GM12878 (cell line): ENCODE data around the gene SP4. TPM values are rescaled to one million over a fixed set of nuclear protein-coding genes. Genes with fewer than 3 reads are reported as not detected.

Experiments used
- ATAC-seq: fragments of 200-7000 bp; cut with Tn5 transposase; 3 replicates; pipeline ENCODE4 v1.9.1; 2020; ENCODE audit warnings: mild to moderate bottlenecking, moderate library complexity
- BruUV-seq: library from RNA; stranded (reverse); fragments of 400-500 nt; replicated peaks from 2 replicates; lab custom pipeline; 2021; lab: Mats Ljungman, UMichigan
- CTCF ChIA-PET: fragments of 300-600 bp; sonication (Branson Sonifier 250); formaldehyde crosslinking; extraction: SDS; loops from one replicate; lab custom pipeline; 2021; ENCODE audit warnings: inconsistent platforms; lab: Yijun Ruan, JAX
- POLR2A ChIA-PET: fragments of 350-600 bp; formaldehyde crosslinking; extraction: SDS; loops from one replicate; lab custom pipeline; 2021; ENCODE audit warnings: inconsistent platforms; lab: Charles Lee
- RAD21 ChIA-PET: fragments of 300-600 bp; sonication (Branson Sonifier 250); formaldehyde crosslinking; loops from one replicate; lab custom pipeline; 2023; ENCODE audit warnings: antibody characterized with exemption; ENCODE audit not compliant: unreplicated experiment; lab: Charles Lee
- SMC1A ChIA-PET: fragments of 300-600 bp; sonication (Branson Sonifier 250); formaldehyde crosslinking; loops from one replicate; lab custom pipeline; 2023; ENCODE audit not compliant: unreplicated experiment, uncharacterized antibody; lab: Charles Lee
- DNase-seq: peaks from one replicate; pipeline ENCODE4 v3.0.0-alpha.2; 2011; ENCODE audit warnings: low read depth, low spot score
- FAIRE-seq: peaks from 3 replicates; lab custom pipeline; 2011; peaks lifted over from hg19 to GRCh38; lab: Jason Lieb, UNC
- H2AFZ ChIP-seq: 2 replicates; pipeline ENCODE4 v1.6.0; 2011; ENCODE audit warnings: low read depth, low read length, control low read depth; ENCODE audit not compliant: control insufficient read depth
- H3K27ac ChIP-seq: 2 replicates; pipeline ENCODE4 v1.5.1; 2011; ENCODE audit warnings: control low read depth; ENCODE audit not compliant: control insufficient read depth, insufficient read depth
- H3K27me3 ChIP-seq, 2 experiments: replicated peaks in 1 of 2; 2 replicates each; pipeline versions ENCODE4 v1.6.0 to v1.6.1; 2011; ENCODE audit warnings: low read length in 1 of 2; ENCODE audit not compliant: control insufficient read depth in 2 of 2, insufficient read depth in 2 of 2
- H3K36me3 ChIP-seq, 2 experiments: 2 replicates each; pipeline ENCODE4 v1.5.1; 2011; ENCODE audit warnings: low read length in 1 of 2; ENCODE audit not compliant: control insufficient read depth in 2 of 2, insufficient read depth in 2 of 2
- H3K4me1 ChIP-seq: 2 replicates; pipeline ENCODE4 v1.6.1; 2011; ENCODE audit warnings: mild to moderate bottlenecking, low read length, moderate library complexity, mixed read lengths; ENCODE audit not compliant: control insufficient read depth, insufficient read depth
- H3K4me2 ChIP-seq: 2 replicates; pipeline ENCODE4 v1.6.0; 2011; ENCODE audit warnings: control low read depth; ENCODE audit not compliant: control insufficient read depth, insufficient read depth
- H3K4me3 ChIP-seq: fragments of 200-600 bp; sonication (generic); 2 replicates; pipeline ENCODE4 v1.5.1; 2016
- H3K79me2 ChIP-seq: 2 replicates; pipeline ENCODE4 v1.6.0; 2011; ENCODE audit warnings: low read length; ENCODE audit not compliant: control insufficient read depth, insufficient read depth
- H3K9ac ChIP-seq: 2 replicates; pipeline ENCODE4 v1.8.0; 2011; ENCODE audit warnings: low read length, control low read depth, mixed read lengths; ENCODE audit not compliant: control insufficient read depth, insufficient read depth
- H3K9me3 ChIP-seq: replicated peaks from 3 replicates; pipeline ENCODE4 v1.5.1; 2011; ENCODE audit warnings: mild to moderate bottlenecking, low read length; ENCODE audit not compliant: control insufficient read depth, insufficient read depth
- H4K20me1 ChIP-seq: 2 replicates; pipeline ENCODE4 v1.6.0; 2011; ENCODE audit not compliant: control insufficient read depth, insufficient read depth
- CHD2 ChIP-seq: IDR thresholded peaks from 2 replicates; pipeline ENCODE4 v1.6.1; 2011; ENCODE audit warnings: low read depth, low read length, improper control_type of control experiment, borderline replicate concordance
- IKZF1 ChIP-seq: fragments of 450-650 bp; conservative IDR thresholded peaks from 2 replicates; pipeline ENCODE4 v1.6.1; 2017; ENCODE audit warnings: antibody characterized with exemption, mild to moderate bottlenecking
- MLLT1 ChIP-seq: fragments of 450-650 bp; IDR thresholded peaks from 2 replicates; pipeline ENCODE4 v1.6.1; 2016; ENCODE audit warnings: mild to moderate bottlenecking
- NBN ChIP-seq: fragments of 450-650 bp; IDR thresholded peaks from 2 replicates; pipeline ENCODE4 v1.6.1; 2016
- ZBED1 ChIP-seq: IDR thresholded peaks from 2 replicates; pipeline ENCODE4 v1.6.1; 2016; ENCODE audit warnings: borderline replicate concordance
- WGBS: methylation state at CpG from one replicate; pipeline ENCODE4 v1.1.6; 2016; ENCODE audit warnings: low lambda C conversion rate; ENCODE audit not compliant: insufficient replicate concordance, insufficient coverage; ENCODE audit errors: missing lambda C conversion rate; 5-methylcytosine and 5-hydroxymethylcytosine counted together
- in situ Hi-C: fragments of 300-500 bp; cut with MboI; formaldehyde crosslinking; loops from 9 replicates; pipeline ENCODE4 v1.14.3; 2018; ENCODE audit warnings: mixed read lengths
- intact Hi-C: fragments of 100-400 bp; cut with micrococcal nuclease; formaldehyde crosslinking; loops from one replicate; pipeline ENCODE4 v1.14.2; 2022; ENCODE audit not compliant: unreplicated experiment
- polyA plus RNA-seq, 11 experiments: library from polyadenylated mRNA; depleted of rRNA in 4 of 11; unstranded in 6 of 11; stranded (reverse) in 5 of 11; fragments of >200 nt; fragmentation: Nextera tagmentation in 4 of 11; fragmentation: Illumina TruSeq in 1 of 11; extraction: Ambion mirVana in 4 of 11; extraction: Trizol in 1 of 11; gene quantifications; 1 replicate in 1 of 11; 2 replicates in 10 of 11; pipeline versions ENCODE4 v1.2.1 to v1.2.3, GENCODE V29; 2011 to 2016; ENCODE audit warnings: inconsistent platforms in 2 of 11, missing spikeins in 2 of 11, low read depth in 1 of 11
- total RNA-seq, 4 experiments: library from RNA; depleted of rRNA in 3 of 4; stranded (reverse); fragments of >200 nt in 3 of 4; fragmentation: Illumina TruSeq in 1 of 4; extraction: Trizol in 1 of 4; gene quantifications; 2 replicates each; pipeline versions ENCODE4 v1.2.1 to v1.2.3, GENCODE V29; 2013 to 2021

SP4 gene
- total and polyA plus RNA-seq, 10 of the 15 experiments (the other 5 are each of a cell fraction or from before 2014, with no cell fraction given): 6.2 to 32.4 (median 16.1) TPM

GRCh38 chr7:21413502-21413901 is 14.4 kb upstream of the SP4 start (continued):
- TF ChIP-seq CHD2: no peak
- TF ChIP-seq IKZF1: peak; percentile 48; the same call in 1 of the 2 replicates

- ChIA-PET RAD21 (interaction anchor here (0.8 to 4.1 kb wide), 3 partner anchors 20 to 62 kb away, joined by 3 to 35 read pairs (median 3); no protein-coding TSS in a partner anchor), POLR2A (interaction anchor here (0.6 to 8.4 kb wide), 3 partner anchors 7 to 19 kb away, joined by 3 to 53 read pairs (median 4); partner anchors contain the start of gene SP4), SMC1A (interaction anchor here (0.6 to 4.9 kb wide), 12 partner anchors 8 to 1646 kb away, joined by 3 to 34 read pairs (median 3); no protein-coding TSS in a partner anchor), CTCF (interaction anchor here (0.9 to 1.0 kb wide), 2 partner anchors 20 to 161 kb away, joined by 3 read pairs; no protein-coding TSS in a partner anchor)
- no peaks in the 10 kb centered on the region for H3K79me2 ChIP-seq
- H3K27me3 ChIP-seq: no peaks in the 10 kb centered on the region
- in situ Hi-C loops: no loop called here
- H3K36me3 ChIP-seq: no peaks in the 10 kb centered on the region
- DNase-seq (no peak), ATAC-seq (no peak), FAIRE-seq (no peak)
- 67% methylated on average over 6 of the region's 6 CpGs for WGBS
- TF ChIP-seq NBN (no peak), MLLT1 (no peak), ZBED1 (no peak)
- no peaks in the 10 kb centered on the region; the same call in 2 of the 3 replicates for H3K9me3 ChIP-seq
- no peak overlapping the region for H2AFZ ChIP-seq
- H3K4me2 ChIP-seq: no peak overlapping the region
- peaks cover 11% of the 10 kb centered on the region for H3K4me1 ChIP-seq
- no TSS peak for BruUV-seq
- no peak overlapping the region for H3K27ac ChIP-seq
- no peak overlapping the region for H3K9ac ChIP-seq
- no peak overlapping the region for H3K4me3 ChIP-seq
- H4K20me1 ChIP-seq: no peaks in the 10 kb centered on the region
- intact Hi-C loops: no loop called here
These were observed 13.0 kb upstream of the SP4 start for GRCh38 chr7:21414795-21415393.
